Upper lobe of left lung (tissue), 4 donors: ENCODE data around the gene INPP4B.

Experiments used
- CTCF ChIP-seq, 6 experiments: fragments of 450-650 bp in 4 of 6; fragments of 200-600 bp in 2 of 6; sonication (generic) in 2 of 6; IDR thresholded peaks; one replicate each; pipeline ENCODE4 v1.5.1; 2016 to 2019; ENCODE audit warnings: antibody characterized with exemption in 6 of 6
- POLR2A ChIP-seq, 4 donors: fragments of 450-650 bp; IDR thresholded peaks; one replicate each; pipeline ENCODE4 v1.5.1; 2016 to 2017; ENCODE audit warnings: antibody characterized with exemption in 4 of 4, mild to moderate bottlenecking in 2 of 4

DNA sequence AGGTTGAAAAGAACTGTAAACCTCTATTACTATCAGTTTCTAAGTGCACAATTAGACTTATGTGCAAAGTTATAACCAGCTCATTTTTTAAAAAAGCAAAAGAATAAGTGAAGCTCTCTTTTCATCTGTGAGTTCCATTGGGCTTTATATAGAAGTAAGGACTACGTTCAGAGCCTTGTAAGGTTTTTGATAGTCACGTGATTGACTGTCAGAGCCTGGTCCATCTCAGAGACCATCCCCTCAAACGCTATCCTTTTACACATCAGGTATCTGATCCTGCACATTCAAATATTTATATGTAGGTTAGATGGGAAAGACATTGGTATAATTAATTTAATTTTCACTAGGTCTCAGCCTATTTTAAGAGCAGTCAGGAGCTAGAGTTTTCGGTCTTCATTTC lies 279.3 kb downstream of the INPP4B start:
- TF ChIP-seq CTCF (IDR thresholded peaks at IDR 0.05), result no peak
- no peak for TF ChIP-seq POLR2A (IDR thresholded peaks at IDR 0.05)
